Neural cell (in vitro differentiated cells): ENCODE measurements around the gene PRXL2B.

Experiments
- CTCF ChIP-seq: fragments of 450-650 bp; IDR thresholded peaks from 2 replicates; pipeline ENCODE4 v1.5.1; 2014; ENCODE audit warnings: antibody characterized with exemption, mild to moderate bottlenecking, moderate library complexity; ENCODE audit not compliant: poor library complexity, severe bottlenecking
- EP300 ChIP-seq: fragments of 450-650 bp; conservative IDR thresholded peaks from 2 replicates; pipeline ENCODE4 v1.6.1; 2014; ENCODE audit warnings: antibody characterized with exemption, mild to moderate bottlenecking, moderate library complexity; ENCODE audit not compliant: poor library complexity, severe bottlenecking
- EZH2 ChIP-seq: fragments of 200-600, 300-800 bp; shearing (Covaris generic), sonication (generic); IDR thresholded peaks from 2 replicates; pipeline ENCODE4 v1.6.1; 2014; ENCODE audit warnings: antibody characterized with exemption, low read length, borderline replicate concordance, mild to moderate bottlenecking; ENCODE audit not compliant: insufficient read depth, poor library complexity, severe bottlenecking
- POLR2AphosphoS5 ChIP-seq: IDR thresholded peaks from 2 replicates; pipeline ENCODE4 v1.6.1; 2012
- RAD21 ChIP-seq: fragments of 450-650 bp; conservative IDR thresholded peaks from 2 replicates; pipeline ENCODE4 v1.6.1; 2014; ENCODE audit warnings: antibody characterized with exemption, mild to moderate bottlenecking, moderate library complexity
- TAF1 ChIP-seq: IDR thresholded peaks from 2 replicates; pipeline ENCODE4 v1.6.1; 2012; ENCODE audit warnings: low read depth
- TF ChIP-seq, protein P1 (sequence below): IDR thresholded peaks from 2 replicates; pipeline ENCODE4 v1.6.1; 2012; ENCODE audit warnings: borderline replicate concordance

- no peak for TF ChIP-seq CTCF
- no peak for TF ChIP-seq RAD21
- TF ChIP-seq POLR2AphosphoS5 = no peak
- TF ChIP-seq, protein P1, sequence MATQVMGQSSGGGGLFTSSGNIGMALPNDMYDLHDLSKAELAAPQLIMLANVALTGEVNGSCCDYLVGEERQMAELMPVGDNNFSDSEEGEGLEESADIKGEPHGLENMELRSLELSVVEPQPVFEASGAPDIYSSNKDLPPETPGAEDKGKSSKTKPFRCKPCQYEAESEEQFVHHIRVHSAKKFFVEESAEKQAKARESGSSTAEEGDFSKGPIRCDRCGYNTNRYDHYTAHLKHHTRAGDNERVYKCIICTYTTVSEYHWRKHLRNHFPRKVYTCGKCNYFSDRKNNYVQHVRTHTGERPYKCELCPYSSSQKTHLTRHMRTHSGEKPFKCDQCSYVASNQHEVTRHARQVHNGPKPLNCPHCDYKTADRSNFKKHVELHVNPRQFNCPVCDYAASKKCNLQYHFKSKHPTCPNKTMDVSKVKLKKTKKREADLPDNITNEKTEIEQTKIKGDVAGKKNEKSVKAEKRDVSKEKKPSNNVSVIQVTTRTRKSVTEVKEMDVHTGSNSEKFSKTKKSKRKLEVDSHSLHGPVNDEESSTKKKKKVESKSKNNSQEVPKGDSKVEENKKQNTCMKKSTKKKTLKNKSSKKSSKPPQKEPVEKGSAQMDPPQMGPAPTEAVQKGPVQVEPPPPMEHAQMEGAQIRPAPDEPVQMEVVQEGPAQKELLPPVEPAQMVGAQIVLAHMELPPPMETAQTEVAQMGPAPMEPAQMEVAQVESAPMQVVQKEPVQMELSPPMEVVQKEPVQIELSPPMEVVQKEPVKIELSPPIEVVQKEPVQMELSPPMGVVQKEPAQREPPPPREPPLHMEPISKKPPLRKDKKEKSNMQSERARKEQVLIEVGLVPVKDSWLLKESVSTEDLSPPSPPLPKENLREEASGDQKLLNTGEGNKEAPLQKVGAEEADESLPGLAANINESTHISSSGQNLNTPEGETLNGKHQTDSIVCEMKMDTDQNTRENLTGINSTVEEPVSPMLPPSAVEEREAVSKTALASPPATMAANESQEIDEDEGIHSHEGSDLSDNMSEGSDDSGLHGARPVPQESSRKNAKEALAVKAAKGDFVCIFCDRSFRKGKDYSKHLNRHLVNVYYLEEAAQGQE = no peak
- TF ChIP-seq EP300 = no peak
- no peak for TF ChIP-seq EZH2
- no peak for TF ChIP-seq TAF1
Observed at GRCh38 chr1:2567083-2567679, 19.4 kb upstream of the PRXL2B start.
